ENCODE data around the gene ARSG.

ARSG gene

DNA sequence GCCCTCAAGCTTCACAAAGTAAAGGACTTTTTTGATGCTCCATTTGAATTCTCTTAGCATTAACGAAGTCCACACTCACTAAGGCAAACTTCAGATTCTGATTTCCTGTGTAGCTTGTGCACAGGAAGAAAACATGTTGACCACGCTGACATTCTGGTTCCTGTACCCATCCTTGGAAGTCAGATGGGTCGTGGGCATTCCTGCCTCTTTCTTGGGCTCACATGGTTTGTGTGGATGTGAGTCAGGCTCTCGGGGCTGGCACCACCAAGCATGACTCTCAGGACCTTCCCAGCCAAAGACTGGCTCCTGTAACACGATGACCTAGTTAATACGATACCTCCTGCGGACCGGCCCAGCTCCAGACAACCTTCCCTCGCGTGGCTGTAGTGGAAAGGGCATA, 32.8 kb downstream of the ARSG start:
- DNase-seq (ENCODE audit: low read depth), result no peak
- TF ChIP-seq, protein P1, sequence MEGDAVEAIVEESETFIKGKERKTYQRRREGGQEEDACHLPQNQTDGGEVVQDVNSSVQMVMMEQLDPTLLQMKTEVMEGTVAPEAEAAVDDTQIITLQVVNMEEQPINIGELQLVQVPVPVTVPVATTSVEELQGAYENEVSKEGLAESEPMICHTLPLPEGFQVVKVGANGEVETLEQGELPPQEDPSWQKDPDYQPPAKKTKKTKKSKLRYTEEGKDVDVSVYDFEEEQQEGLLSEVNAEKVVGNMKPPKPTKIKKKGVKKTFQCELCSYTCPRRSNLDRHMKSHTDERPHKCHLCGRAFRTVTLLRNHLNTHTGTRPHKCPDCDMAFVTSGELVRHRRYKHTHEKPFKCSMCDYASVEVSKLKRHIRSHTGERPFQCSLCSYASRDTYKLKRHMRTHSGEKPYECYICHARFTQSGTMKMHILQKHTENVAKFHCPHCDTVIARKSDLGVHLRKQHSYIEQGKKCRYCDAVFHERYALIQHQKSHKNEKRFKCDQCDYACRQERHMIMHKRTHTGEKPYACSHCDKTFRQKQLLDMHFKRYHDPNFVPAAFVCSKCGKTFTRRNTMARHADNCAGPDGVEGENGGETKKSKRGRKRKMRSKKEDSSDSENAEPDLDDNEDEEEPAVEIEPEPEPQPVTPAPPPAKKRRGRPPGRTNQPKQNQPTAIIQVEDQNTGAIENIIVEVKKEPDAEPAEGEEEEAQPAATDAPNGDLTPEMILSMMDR (IDR thresholded peaks at IDR 0.05; ENCODE audit: control insufficient read depth, insufficient read depth, low read depth, low read length, missing control alignments), result no peak
- no peak overlapping the region for H3K4me3 ChIP-seq (ENCODE audit: control insufficient read depth, low read depth, low read length)

GRCh38 chr17:68324654-68325336, 33.5 kb downstream of the ARSG start:
- TF ChIP-seq, protein P1 (IDR thresholded peaks at IDR 0.05; ENCODE audit: control insufficient read depth, insufficient read depth, low read depth, low read length, missing control alignments), result no peak
- DNase-seq (ENCODE audit: low read depth), result no peak
- H3K4me3 ChIP-seq (ENCODE audit: control insufficient read depth, low read depth, low read length), result no peak overlapping the region

- TF ChIP-seq, protein P1 (IDR thresholded peaks at IDR 0.05; ENCODE audit: control insufficient read depth, insufficient read depth, low read depth, low read length, missing control alignments), result no peak
- no peak for DNase-seq (ENCODE audit: low read depth)
- no peak overlapping the region for H3K4me3 ChIP-seq (ENCODE audit: control insufficient read depth, low read depth, low read length)
Observed at GRCh38 chr17:68325961-68326360, 34.7 kb downstream of the ARSG start.

DNA sequence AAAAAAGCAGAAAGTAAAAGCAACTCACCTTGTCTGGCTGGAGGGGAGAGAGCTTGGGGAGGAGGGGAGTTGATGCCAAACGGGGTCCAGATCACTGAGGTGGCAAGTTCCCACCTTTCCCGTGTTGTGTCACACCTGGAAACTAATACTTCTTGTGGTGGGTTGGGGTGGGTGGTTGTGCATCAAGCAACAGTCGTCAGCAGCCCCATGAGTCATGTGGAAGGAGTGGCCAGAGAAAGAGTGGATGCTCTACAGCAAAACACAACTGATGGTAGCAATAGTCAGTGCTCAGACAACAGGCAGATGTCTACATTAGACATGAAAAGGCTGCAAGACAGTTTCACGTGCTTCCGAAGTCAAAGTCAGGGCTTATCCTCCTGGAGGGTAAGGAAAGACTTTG, 35.4 kb downstream of the ARSG start:
- no peak for DNase-seq (ENCODE audit: low read depth)
- H3K4me3 ChIP-seq (ENCODE audit: control insufficient read depth, low read depth, low read length), result no peak overlapping the region
- TF ChIP-seq, protein P1 (IDR thresholded peaks at IDR 0.05; ENCODE audit: control insufficient read depth, insufficient read depth, low read depth, low read length, missing control alignments), result no peak

DNA sequence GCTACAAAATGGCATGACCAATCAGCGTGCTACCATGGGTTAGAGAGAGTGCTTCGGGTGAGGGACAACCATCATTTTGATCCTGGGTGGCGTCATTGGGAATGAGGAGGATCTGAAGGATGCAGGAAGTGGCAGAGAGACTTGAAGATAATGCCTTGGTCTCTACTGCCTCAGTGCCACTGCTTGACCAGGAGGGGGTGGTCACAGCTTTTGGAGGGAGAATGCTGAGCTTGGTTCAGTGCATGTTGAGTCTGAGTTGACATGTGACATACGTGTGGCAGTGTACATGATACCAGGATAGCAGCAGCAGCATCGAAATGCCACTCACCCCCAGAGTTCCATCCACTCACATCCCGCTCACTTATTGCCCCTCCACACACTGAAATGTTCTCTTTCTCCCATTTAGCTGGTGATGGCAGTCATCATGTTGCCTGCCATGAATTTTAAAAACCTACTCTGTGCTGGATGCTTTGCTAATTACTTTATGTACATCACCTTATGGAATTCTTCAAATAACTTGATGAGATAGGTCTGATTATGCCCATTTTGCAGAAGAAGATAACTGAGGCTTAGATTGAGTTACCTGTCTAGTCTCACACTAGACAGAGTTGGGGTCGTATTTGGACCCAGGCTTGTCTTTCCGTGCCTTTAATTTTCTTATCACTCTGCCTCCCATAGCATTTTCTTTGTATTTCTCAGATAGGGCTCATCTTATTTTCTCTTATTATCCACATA, 36.7 kb downstream of the ARSG start:
- H3K4me3 ChIP-seq (ENCODE audit: control insufficient read depth, low read depth, low read length), result no peak overlapping the region
- DNase-seq (ENCODE audit: low read depth), result no peak
- TF ChIP-seq, protein P1 (IDR thresholded peaks at IDR 0.05; ENCODE audit: control insufficient read depth, insufficient read depth, low read depth, low read length, missing control alignments), result no peak

DNA sequence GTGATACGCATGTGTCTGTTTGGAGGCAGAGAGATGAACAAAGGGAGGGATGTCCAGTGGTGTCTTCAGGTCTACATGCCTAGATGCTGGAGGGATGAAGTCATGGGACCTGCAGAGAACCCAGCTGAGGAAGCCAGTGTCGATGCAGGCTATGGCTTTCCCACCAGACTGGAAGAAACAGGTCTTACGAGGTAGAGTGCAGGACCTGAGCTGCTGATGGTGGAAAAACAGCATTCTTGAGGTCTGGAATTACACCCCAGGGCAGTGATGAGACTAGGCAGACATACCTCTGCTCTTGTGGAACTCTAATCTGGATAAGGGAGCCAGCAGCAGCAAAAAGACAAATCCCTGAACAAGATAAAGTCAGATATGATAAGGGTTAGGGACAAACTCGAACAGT, 37.4 kb downstream of the ARSG start:
- DNase-seq (ENCODE audit: low read depth), result no peak
- no peak overlapping the region for H3K4me3 ChIP-seq (ENCODE audit: control insufficient read depth, low read depth, low read length)
- TF ChIP-seq, protein P1 (IDR thresholded peaks at IDR 0.05; ENCODE audit: control insufficient read depth, insufficient read depth, low read depth, low read length, missing control alignments), result no peak

All from AG09309 (cell line).